Muscle of leg (tissue), 11 donors: ENCODE results near the gene CNKSR3. TPM values are rescaled to one million over a fixed set of nuclear protein-coding genes. Genes with fewer than 3 reads are reported as not detected.

Source experiments
- DNase-seq: peaks from one replicate; pipeline ENCODE4 v3.0.0; 2013
- H3K27ac ChIP-seq: one replicate; pipeline ENCODE4 v1.5.1; 2013; ENCODE audit warnings: mild to moderate bottlenecking, low read length, control low read depth
- H3K27me3 ChIP-seq: one replicate; pipeline ENCODE4 v1.6.1; 2013; ENCODE audit warnings: low read length; ENCODE audit not compliant: control insufficient read depth, insufficient read depth
- H3K36me3 ChIP-seq: one replicate; pipeline ENCODE4 v1.6.1; 2013; ENCODE audit warnings: low read length; ENCODE audit not compliant: control insufficient read depth, insufficient read depth
- H3K4me1 ChIP-seq: one replicate; pipeline ENCODE4 v1.6.1; 2013; ENCODE audit warnings: low read length; ENCODE audit not compliant: control insufficient read depth, insufficient read depth
- H3K4me3 ChIP-seq: one replicate; pipeline ENCODE4 v1.5.1; 2013; ENCODE audit warnings: low read length, control low read depth
- H3K9me3 ChIP-seq: replicated peaks from 2 replicates; pipeline ENCODE4 v1.6.1; 2013; ENCODE audit warnings: low read depth, low read length; ENCODE audit not compliant: control insufficient read depth
- WGBS: methylation state at CpG from one replicate; pipeline ENCODE4 v1.1.5; 2013; ENCODE audit warnings: missing lambda C conversion rate; ENCODE audit not compliant: insufficient coverage; 5-methylcytosine and 5-hydroxymethylcytosine counted together
- polyA plus RNA-seq, 8 donors: library from polyadenylated mRNA; unstranded; fragments of 120-200 nt; gene quantifications; one replicate each; pipeline versions ENCODE4 v1.2.1 to v1.2.3, GENCODE V29; 2013; ENCODE audit warnings: inconsistent platforms in 1 of 8, low replicate concordance in 1 of 8; ENCODE audit not compliant: insufficient read length in 8 of 8, insufficient read depth in 1 of 8
- total RNA-seq: library from RNA; stranded (reverse); fragments of 120-200 nt; gene quantifications from one replicate; pipeline ENCODE4 v1.2.4, GENCODE V29; 2013

CNKSR3 gene
- total and polyA plus RNA-seq, 9 donors, result 11.6 to 22.1 (median 14.7) TPM

DNA sequence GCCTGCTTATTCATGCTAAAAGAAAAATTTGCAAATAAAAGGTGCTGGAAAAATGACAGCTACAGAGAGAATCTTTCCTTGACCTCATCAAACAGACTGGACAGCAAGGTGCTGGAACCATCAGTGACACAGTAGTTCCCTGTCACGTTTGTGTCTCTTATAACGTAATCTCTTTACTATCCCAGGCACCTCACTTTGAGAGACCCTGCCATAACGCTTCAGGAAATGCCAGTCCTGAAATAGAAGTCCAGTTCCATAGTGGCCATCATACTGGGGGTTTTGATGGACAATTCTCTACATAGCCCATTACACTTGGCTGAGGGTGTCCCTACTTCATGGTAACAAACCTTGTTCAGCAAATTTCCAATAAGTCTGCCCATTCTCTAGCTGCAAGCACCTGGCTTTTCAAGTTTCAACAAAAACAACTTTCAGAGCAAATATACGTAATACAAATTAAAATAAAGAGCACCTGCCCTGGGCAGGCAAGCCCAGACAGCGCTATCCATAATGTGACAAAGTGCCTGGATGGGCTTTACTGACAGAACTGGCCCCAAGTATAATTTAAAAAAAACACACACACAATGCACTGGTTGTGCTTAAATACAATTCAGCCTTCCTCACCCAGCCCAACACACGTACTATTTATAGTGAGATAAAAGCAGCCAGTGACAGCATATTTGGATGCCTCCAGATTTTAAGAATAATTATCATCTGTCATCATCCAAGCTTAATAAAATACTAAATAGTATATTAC, 38.7 kb downstream of the CNKSR3 start:
- Histone ChIP-seq H3K9me3 (peaks cover 6% of the 10 kb centered on the region), H3K4me1 (peaks cover 3% of the 10 kb centered on the region), H3K27me3 (no peaks in the 10 kb centered on the region), H3K36me3 (no peaks in the 10 kb centered on the region), H3K27ac (no peak overlapping the region), H3K4me3 (no peak overlapping the region)
- DNase-seq, result no peak
- 90% methylated on average over 2 of the region's 6 CpGs for WGBS

DNA sequence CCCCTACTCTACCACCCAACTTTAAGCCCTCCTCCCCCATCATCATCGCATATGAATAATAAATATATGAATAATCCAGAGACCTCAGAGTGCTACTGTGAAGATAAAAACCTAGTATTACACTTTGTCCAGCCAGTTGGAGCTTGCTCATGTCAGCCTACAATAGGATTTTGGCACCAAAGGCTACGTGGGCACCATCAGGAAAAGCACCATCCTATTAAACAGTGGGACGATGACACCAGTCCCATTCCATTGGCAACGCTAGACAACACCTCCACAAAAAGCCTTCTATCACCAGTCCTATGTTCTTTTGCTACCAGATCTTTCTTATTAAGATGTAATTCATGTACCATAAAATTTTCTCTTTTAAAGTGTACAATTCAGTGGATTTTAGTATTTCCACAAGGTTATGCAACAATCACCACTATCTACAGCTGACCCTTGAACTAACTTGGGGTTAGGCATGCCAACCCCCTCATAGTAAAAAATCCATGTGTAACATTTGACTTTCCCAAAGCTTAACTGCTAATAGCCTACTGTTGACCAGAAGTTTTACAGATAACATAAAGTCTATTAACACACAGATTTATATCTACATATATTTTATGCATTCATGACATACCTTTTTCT, 41.1 kb downstream of the CNKSR3 start:
- no CpG with 5 or more reads among the region's 4 CpGs for WGBS
- DNase-seq, result no peak
- H3K27ac ChIP-seq, result no peak overlapping the region
- H3K9me3 ChIP-seq, result peaks cover 6% of the 10 kb centered on the region
- no peaks in the 10 kb centered on the region for H3K27me3 ChIP-seq
- H3K4me3 ChIP-seq, result no peak overlapping the region
- no peaks in the 10 kb centered on the region for H3K36me3 ChIP-seq
- peaks cover 4% of the 10 kb centered on the region for H3K4me1 ChIP-seq

DNA sequence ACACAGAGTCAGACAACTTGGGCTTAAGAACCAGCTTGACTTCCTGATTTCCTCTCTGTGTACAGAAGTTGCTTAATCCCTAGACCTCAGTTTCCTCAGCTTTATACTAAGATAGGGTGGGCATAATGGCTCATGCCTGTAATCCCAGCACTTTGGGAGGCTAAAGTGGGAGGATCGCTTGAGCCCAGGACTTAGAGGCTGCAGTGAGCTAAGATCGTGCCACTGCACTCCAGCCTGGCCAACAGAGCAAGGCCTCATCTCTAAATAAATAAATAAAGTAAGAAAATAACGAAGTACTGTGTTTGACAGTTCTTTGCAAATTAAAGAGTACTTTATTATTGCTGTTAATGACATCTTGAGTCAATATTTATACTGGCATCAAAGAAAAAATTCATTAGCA, 41.7 kb downstream of the CNKSR3 start:
- no peak for DNase-seq
- no peak overlapping the region for H3K27ac ChIP-seq
- WGBS, result no CpG with 5 or more reads among the region's 3 CpGs
- H3K9me3 ChIP-seq, result peaks cover 6% of the 10 kb centered on the region
- peaks cover 5% of the 10 kb centered on the region for H3K4me1 ChIP-seq
- no peaks in the 10 kb centered on the region for H3K27me3 ChIP-seq
- no peaks in the 10 kb centered on the region for H3K36me3 ChIP-seq
- no peak overlapping the region for H3K4me3 ChIP-seq

DNA sequence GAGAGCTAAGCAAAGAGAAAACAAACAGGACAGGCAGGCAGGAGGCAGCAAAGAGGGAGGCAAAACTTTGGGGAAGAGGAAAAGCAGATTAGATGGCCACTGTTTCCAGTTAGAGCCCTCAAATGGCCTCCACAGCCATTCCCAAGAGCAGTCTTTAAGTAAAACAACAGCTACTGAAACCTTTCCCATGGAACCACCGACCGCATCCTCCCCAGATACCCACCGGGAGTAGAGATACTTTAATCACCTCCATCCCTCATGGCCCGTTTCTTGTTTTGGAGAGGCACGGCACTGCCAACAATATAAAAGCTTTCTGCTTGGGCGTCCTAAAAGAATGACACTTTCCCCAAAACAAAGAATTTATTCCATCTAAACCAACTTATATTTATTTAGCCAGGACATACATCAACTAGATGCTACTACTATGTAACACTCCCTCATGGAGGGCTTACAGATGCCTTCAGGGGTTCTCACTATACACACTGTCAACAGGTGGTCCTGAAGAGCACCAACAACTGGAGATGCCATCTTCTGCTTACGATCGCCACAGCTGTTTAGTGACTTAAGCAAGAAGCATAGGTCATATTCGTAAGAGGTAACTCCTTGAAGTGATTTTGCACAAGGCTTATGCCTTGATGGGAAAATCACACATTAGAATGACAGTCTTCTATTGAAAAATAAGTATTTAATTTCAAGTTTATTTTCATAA, 43.4 kb downstream of the CNKSR3 start:
- DNase-seq, result peak; percentile 66

DNA sequence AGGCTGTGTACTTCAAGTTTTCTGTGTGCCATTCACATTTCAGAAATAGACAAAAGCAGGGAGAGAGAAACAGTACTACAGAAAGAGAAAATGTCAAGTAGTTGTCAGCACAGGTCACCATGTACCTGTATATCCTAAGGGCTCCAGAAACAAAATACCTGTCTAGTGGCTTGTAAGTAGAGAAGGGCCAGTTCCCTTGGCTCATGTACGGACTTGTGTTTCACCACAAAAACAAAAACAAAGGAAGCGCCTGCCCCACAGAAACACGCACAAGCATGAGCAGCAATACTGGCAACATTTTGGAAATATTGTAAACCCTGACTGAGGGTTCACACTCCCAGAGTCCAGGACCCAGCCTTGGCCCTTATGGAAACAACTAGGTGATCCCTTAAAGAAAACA, 44.3 kb downstream of the CNKSR3 start:
- Histone ChIP-seq H3K27ac (no peak overlapping the region), H3K4me1 (peaks cover 6% of the 10 kb centered on the region), H3K27me3 (no peaks in the 10 kb centered on the region), H3K36me3 (no peaks in the 10 kb centered on the region), H3K4me3 (no peak overlapping the region), H3K9me3 (peaks cover 6% of the 10 kb centered on the region)
- DNase-seq, result no peak
- 100% methylated on average over 2 of the region's 3 CpGs for WGBS

More for the DNA sequence above, 43.4 kb downstream of the CNKSR3 start:
- H3K9me3 ChIP-seq, result peaks cover 6% of the 10 kb centered on the region
- H3K4me3 ChIP-seq, result no peak overlapping the region
- H3K36me3 ChIP-seq, result no peaks in the 10 kb centered on the region
- no peaks in the 10 kb centered on the region for H3K27me3 ChIP-seq
- H3K4me1 ChIP-seq, result peaks cover 6% of the 10 kb centered on the region
- WGBS, result 37% methylated on average over 6 of the region's 9 CpGs
- peak overlapping the region; percentile 33 for H3K27ac ChIP-seq

DNA sequence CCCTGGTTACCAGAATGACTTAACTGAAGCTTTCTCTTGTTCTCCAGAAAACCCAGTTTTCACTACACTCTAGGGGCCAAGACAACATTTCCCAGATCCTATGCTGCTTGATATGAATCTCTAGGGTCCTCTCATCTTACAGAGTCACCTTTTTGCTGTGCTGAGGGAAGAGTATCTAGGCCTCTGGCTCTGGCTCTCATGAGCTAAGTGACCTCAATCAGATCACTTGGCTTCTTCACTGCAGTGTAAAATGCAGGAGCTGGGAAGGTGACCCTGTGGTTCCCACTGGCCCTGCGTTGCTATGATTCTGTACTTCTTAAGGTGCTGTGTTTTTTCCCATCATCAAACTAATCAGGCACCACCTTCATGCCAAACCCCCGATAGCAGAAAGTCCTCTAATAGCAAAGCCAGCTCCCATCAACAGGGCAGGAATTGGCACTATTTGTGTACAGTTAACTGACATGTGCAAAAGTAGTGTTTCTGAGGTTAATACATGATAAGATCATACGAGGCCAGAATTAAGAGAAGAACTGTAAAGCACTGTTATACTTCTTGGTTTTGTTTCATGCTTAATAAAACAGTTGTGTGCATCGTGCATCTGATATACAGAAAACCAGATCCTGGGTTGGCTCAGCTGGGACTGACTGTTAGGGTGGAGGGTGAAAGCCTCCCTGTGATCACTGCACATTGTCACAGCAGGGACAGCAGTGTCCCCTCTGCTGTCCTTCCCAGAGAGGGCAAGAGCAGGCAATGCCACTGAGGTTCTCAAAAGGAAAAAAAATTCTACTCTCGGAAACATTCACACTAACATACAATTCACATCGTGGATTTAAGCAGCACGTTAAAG, 46.7 kb downstream of the CNKSR3 start:
- Histone ChIP-seq H3K4me3 (no peak overlapping the region), H3K36me3 (no peaks in the 10 kb centered on the region), H3K9me3 (no peaks in the 10 kb centered on the region), H3K27ac (no peak overlapping the region), H3K27me3 (no peaks in the 10 kb centered on the region), H3K4me1 (peaks cover 15% of the 10 kb centered on the region)
- DNase-seq, result no peak
- 52% methylated on average over 5 of the region's 7 CpGs for WGBS

DNA sequence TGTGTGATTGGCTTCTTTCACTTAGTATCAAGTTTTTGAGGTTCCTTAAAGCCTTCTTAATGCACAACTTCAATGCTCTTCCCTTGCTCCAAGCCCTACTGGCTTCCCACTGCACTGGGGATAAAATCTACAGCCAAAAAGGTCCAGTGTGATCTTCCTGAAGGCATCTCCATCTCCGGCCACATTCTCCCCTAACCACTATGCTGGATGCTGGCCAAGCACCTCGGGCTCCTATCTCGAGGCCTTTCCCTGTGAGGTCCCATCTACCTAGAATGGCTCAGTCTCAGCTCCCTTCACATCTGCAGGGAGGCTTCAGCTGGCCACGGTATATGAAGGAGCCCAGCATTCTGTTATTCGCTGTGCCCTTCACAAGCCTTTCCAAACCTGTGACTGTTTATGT, 48.1 kb downstream of the CNKSR3 start:
- Histone ChIP-seq H3K36me3 (no peaks in the 10 kb centered on the region), H3K27me3 (no peaks in the 10 kb centered on the region), H3K4me3 (no peak overlapping the region), H3K27ac (no peak overlapping the region), H3K4me1 (peaks cover 22% of the 10 kb centered on the region), H3K9me3 (no peaks in the 10 kb centered on the region)
- 27% methylated on average over 3 of the region's 5 CpGs for WGBS
- DNase-seq, result no peak

DNA sequence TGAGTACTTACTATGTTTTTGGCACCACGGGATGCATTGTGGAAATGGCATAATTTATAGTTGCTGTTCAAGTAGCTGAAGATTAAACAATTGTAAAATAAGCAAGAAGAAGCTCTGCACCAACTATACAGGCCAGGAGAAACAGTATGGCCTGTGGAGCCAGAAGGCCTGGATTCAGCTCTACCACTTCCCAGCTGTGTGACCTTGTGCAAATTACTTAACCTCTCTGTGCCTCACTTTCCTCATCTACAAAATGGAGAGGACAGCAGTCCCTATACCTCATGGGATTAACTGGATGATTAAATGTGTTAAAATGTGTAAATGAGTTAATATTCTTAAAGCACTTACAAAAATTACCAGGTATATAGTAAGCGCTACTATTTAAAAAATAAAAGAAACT, 49.1 kb downstream of the CNKSR3 start:
- H3K9me3 ChIP-seq, result no peaks in the 10 kb centered on the region

DNA sequence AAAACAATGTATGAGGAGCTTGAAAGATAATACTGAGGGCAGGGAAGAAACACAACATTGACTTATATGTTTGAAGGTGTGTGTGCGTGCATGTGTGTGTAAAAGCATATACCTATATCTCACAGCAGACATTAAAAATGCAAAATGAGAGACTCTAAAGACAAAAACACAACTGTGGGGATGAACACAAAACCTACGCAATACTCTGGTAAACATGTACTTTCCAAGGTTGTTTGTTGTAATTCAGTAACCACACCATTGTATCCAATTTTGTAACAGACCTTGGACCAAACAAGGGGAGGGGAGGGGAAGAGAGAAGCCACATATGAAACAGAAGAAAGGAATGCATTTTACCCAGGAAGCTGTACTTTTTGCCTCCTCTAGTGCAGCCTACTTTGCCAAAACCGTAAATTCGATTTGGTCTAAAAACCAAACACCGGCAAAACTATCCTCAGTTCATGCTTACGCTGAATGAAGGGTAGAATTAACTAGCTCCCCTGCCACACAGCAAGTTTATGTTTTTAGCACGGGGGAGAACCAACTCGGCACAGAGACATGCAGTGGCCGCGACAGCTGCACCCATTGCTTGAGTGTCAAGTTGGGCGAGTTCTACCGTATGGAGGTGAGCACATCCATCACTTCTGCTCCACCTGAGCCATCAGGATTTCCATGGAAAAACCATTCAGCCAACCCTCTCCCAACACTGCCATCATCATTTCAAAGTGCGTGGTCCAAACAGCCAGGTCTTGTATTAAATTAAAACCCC, 50.0 kb downstream of the CNKSR3 start:
- Histone ChIP-seq H3K9me3 (no peaks in the 10 kb centered on the region), H3K36me3 (no peaks in the 10 kb centered on the region), H3K4me3 (no peak overlapping the region), H3K27ac (no peak overlapping the region), H3K27me3 (no peaks in the 10 kb centered on the region), H3K4me1 (peaks cover 24% of the 10 kb centered on the region)
- 88% methylated on average over 7 of the region's 13 CpGs for WGBS
- no peak for DNase-seq

More for the DNA sequence above, 49.1 kb downstream of the CNKSR3 start:
- no peaks in the 10 kb centered on the region for H3K36me3 ChIP-seq
- H3K27me3 ChIP-seq, result no peaks in the 10 kb centered on the region
- H3K4me1 ChIP-seq, result peaks cover 24% of the 10 kb centered on the region
- 80% methylated on average over 1 of the region's 2 CpGs for WGBS
- no peak for DNase-seq
- H3K27ac ChIP-seq, result no peak overlapping the region
- no peak overlapping the region for H3K4me3 ChIP-seq
